ENCODE results near the gene RAD23A. TPM values are rescaled to one million over a fixed set of nuclear protein-coding genes. Genes with fewer than 3 reads are reported as not detected.
A peak's percentile ranks its signal among the peaks of the same experiment; 100 is the strongest.

RAD23A gene

DNA sequence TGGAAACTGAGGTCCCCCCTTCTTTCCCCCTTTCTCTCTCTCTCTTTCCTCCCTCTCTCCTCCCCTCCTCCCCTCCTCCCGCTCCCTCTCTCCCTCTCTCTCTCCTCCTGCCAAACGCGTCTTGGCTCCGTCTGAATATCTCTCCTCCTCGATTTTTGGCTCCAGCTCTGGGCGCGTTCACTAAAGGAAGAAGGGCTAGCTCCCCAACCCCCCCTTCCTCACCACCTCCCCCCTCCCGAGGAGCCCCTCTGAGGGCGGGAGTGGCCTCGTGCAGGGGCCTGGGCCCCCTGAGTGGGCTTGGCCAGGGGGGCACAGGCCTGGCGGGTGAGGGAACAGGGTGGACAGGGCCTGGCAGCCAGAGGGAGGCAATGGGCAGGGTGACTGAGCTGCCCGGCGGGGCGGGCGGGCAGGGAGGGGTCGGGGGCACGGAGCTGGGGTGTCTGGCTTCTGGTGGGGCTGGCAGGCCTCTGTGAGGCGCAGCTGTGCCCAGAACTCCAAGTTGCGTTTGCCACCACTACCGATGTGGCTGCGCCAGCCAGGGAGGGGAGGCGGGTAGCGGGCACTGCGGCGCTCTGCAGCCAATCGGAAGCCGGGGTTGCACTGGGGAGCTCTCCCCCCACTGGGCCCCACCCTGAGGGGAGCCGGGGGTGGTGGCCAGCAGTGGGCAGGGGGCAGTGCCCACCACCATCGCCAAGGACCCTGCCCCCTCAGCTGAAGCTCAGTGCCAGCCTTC lies 56.7 kb downstream of the RAD23A start:
- H3K4me1 ChIP-seq (ENCODE audit: control insufficient read depth, insufficient read depth, low read length) = peaks cover 63% of the 10 kb centered on the region
- H3K4me2 ChIP-seq (ENCODE audit: low read length) = peak overlapping the region; percentile 77
- peak overlapping the region; percentile 74 for H3K9ac ChIP-seq (ENCODE audit: low read depth, low read length)
- no peaks in the 10 kb centered on the region for H3K9me3 ChIP-seq (replicated peaks; ENCODE audit: low read length)
- peak overlapping the region; percentile 45 for H3K4me3 ChIP-seq (ENCODE audit: low read length)
- H3K27me3 ChIP-seq (ENCODE audit: control insufficient read depth, insufficient read depth, low read length) = no peaks in the 10 kb centered on the region
- peaks cover 10% of the 10 kb centered on the region for H3K36me3 ChIP-seq (ENCODE audit: insufficient read depth, low read length)

GRCh38 chr19:13003081-13003480 lies 57.4 kb downstream of the RAD23A start:
- H3K27me3 ChIP-seq (ENCODE audit: control insufficient read depth, insufficient read depth, low read length) = no peaks in the 10 kb centered on the region
- peak overlapping the region; percentile 77 for H3K4me2 ChIP-seq (ENCODE audit: low read length)
- H3K36me3 ChIP-seq (ENCODE audit: insufficient read depth, low read length) = peaks cover 10% of the 10 kb centered on the region
- H3K4me3 ChIP-seq (ENCODE audit: low read length) = no peak overlapping the region
- H3K9ac ChIP-seq (ENCODE audit: low read depth, low read length) = peak overlapping the region; percentile 74
- H3K9me3 ChIP-seq (replicated peaks; ENCODE audit: low read length) = no peaks in the 10 kb centered on the region
- H3K4me1 ChIP-seq (ENCODE audit: control insufficient read depth, insufficient read depth, low read length) = peaks cover 60% of the 10 kb centered on the region

Small RNAs within 50 kb of the gene (small RNA-seq; reads per million reads assigned to genes)
- not detected for gene MIR5695
- gene MIR6515 = 0.28 reads per million
